K562 (cell line): Measurements from ENCODE around the gene RAB27B.

Experiments used
- ELK1 ChIP-seq: sonication (generic); formaldehyde crosslinking; IDR thresholded peaks from 2 replicates; pipeline ENCODE4 v1.8.1; 2022; ENCODE audit warnings: missing genetic modification reagents
- HMGXB4 ChIP-seq: sonication (generic); formaldehyde crosslinking; IDR thresholded peaks from 2 replicates; pipeline ENCODE4 v1.8.1; 2023; ENCODE audit warnings: mild to moderate bottlenecking, missing genetic modification reagents
- IFI16 ChIP-seq: fragments of 250-450 bp; sonication (Bioruptor Pico); IDR thresholded peaks from 2 replicates; pipeline ENCODE4 v2.1.2; 2022; ENCODE audit warnings: mild to moderate bottlenecking, inconsistent platforms
- NCOR1 ChIP-seq: fragments of 450-650 bp; IDR thresholded peaks from 2 replicates; pipeline ENCODE4 v1.6.1; 2016; ENCODE audit warnings: mild to moderate bottlenecking, moderate library complexity
- PATZ1 ChIP-seq: fragments of 250-450 bp; sonication (Bioruptor Pico); IDR thresholded peaks from 2 replicates; pipeline ENCODE4 v1.5.0; 2020; ENCODE audit warnings: mild to moderate bottlenecking, borderline replicate concordance
- POLR2A ChIP-seq: fragments of 450-650 bp; conservative IDR thresholded peaks from 2 replicates; pipeline ENCODE4 v1.6.1; 2016
- POLR2AphosphoS2 ChIP-seq: IDR thresholded peaks from 2 replicates; pipeline ENCODE4 v1.6.1; 2012; ENCODE audit warnings: low read length, improper control_type of control experiment
- RNF2 ChIP-seq: sonication (generic); IDR thresholded peaks from 2 replicates; pipeline ENCODE4 v1.6.1; 2016
- ZBTB7A ChIP-seq: IDR thresholded peaks from 2 replicates; pipeline ENCODE4 v1.6.1; 2011; ENCODE audit warnings: low read depth, mild to moderate bottlenecking, low read length, moderate library complexity, borderline replicate concordance; ENCODE audit not compliant: control insufficient read depth
- ZFP36 ChIP-seq: fragments of 150-350 bp; IDR thresholded peaks from 2 replicates; pipeline ENCODE4 v1.6.1; 2018; ENCODE audit warnings: low read length, low read depth; ENCODE audit not compliant: partially characterized antibody
- TF ChIP-seq, protein P1 (sequence below), 3 experiments: IDR thresholded peaks in 2 of 3; conservative IDR thresholded peaks in 1 of 3; 2 replicates each; pipeline ENCODE4 v1.5.1; 2011 to 2012; ENCODE audit warnings: low read length in 3 of 3, mild to moderate bottlenecking in 3 of 3, control low read depth in 2 of 3, improper control_type of control experiment in 1 of 3, inconsistent platforms in 1 of 3, low read depth in 1 of 3, mixed read lengths in 1 of 3, moderate library complexity in 1 of 3; ENCODE audit not compliant: insufficient read depth in 2 of 3
- TF ChIP-seq, protein P2 (sequence below): sonication (generic); formaldehyde crosslinking; IDR thresholded peaks from 2 replicates; pipeline ENCODE4 v1.9.0; 2022; ENCODE audit warnings: mild to moderate bottlenecking, missing genetic modification reagents
- TF ChIP-seq, protein P3 (sequence below): fragments of 450-650 bp; IDR thresholded peaks from 2 replicates; pipeline ENCODE4 v1.7.0; 2016; ENCODE audit warnings: borderline replicate concordance

GRCh38 chr18:54928236-54928635 is 100.0 kb downstream of the RAB27B start:
- TF ChIP-seq, protein P1, sequence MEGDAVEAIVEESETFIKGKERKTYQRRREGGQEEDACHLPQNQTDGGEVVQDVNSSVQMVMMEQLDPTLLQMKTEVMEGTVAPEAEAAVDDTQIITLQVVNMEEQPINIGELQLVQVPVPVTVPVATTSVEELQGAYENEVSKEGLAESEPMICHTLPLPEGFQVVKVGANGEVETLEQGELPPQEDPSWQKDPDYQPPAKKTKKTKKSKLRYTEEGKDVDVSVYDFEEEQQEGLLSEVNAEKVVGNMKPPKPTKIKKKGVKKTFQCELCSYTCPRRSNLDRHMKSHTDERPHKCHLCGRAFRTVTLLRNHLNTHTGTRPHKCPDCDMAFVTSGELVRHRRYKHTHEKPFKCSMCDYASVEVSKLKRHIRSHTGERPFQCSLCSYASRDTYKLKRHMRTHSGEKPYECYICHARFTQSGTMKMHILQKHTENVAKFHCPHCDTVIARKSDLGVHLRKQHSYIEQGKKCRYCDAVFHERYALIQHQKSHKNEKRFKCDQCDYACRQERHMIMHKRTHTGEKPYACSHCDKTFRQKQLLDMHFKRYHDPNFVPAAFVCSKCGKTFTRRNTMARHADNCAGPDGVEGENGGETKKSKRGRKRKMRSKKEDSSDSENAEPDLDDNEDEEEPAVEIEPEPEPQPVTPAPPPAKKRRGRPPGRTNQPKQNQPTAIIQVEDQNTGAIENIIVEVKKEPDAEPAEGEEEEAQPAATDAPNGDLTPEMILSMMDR (IDR thresholded peaks at IDR 0.05 in 2 of 3, conservative IDR thresholded peaks at IDR 0.05 in 1 of 3; ENCODE audit: insufficient read depth in 2 of 3, low read depth in 1 of 3, low read length in 3 of 3) = no peak
- TF ChIP-seq NCOR1 (no peak), PATZ1 (CRISPR knock-in tag) (no peak), ZBTB7A (no peak), POLR2A (no peak), ZFP36 (no peak), POLR2AphosphoS2 (no peak), ELK1 (no peak), HMGXB4 (no peak), IFI16 (CRISPR knock-in tag) (no peak), RNF2 (no peak)
- TF ChIP-seq, protein P2, sequence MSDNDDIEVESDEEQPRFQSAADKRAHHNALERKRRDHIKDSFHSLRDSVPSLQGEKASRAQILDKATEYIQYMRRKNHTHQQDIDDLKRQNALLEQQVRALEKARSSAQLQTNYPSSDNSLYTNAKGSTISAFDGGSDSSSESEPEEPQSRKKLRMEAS (CRISPR knock-in tag) = no peak
- TF ChIP-seq, protein P3, sequence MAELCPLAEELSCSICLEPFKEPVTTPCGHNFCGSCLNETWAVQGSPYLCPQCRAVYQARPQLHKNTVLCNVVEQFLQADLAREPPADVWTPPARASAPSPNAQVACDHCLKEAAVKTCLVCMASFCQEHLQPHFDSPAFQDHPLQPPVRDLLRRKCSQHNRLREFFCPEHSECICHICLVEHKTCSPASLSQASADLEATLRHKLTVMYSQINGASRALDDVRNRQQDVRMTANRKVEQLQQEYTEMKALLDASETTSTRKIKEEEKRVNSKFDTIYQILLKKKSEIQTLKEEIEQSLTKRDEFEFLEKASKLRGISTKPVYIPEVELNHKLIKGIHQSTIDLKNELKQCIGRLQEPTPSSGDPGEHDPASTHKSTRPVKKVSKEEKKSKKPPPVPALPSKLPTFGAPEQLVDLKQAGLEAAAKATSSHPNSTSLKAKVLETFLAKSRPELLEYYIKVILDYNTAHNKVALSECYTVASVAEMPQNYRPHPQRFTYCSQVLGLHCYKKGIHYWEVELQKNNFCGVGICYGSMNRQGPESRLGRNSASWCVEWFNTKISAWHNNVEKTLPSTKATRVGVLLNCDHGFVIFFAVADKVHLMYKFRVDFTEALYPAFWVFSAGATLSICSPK = no peak
